Neuronal stem cell (in vitro differentiated cells): ENCODE data around the gene C2CD2L.
A peak's percentile ranks its signal among the peaks of the same experiment; 100 is the strongest.

ENCODE experiments used
- DNase-seq: peaks from one replicate; pipeline ENCODE4 v3.0.0-alpha.2; 2013; ENCODE audit warnings: low spot score
- H2AFZ ChIP-seq: one replicate; pipeline ENCODE4 v1.6.1; 2013; ENCODE audit warnings: mild to moderate bottlenecking, low read length, inconsistent platforms
- H2AK5ac ChIP-seq: 2 replicates; pipeline ENCODE4 v1.6.1; 2013; ENCODE audit warnings: low read depth, mild to moderate bottlenecking, inconsistent platforms, low read length, moderate library complexity, mixed read lengths
- H2BK120ac ChIP-seq: 2 replicates; pipeline ENCODE4 v1.6.1; 2013; ENCODE audit warnings: low read depth, mild to moderate bottlenecking, inconsistent platforms, low read length, moderate library complexity, mixed read lengths
- H2BK12ac ChIP-seq: one replicate; pipeline ENCODE4 v1.6.1; 2013; ENCODE audit warnings: low read length, inconsistent platforms
- H2BK15ac ChIP-seq: 2 replicates; pipeline ENCODE4 v1.6.1; 2013; ENCODE audit warnings: mild to moderate bottlenecking, low read length, inconsistent platforms, mixed read lengths
- H2BK5ac ChIP-seq: one replicate; pipeline ENCODE4 v1.6.1; 2013; ENCODE audit warnings: inconsistent platforms, mild to moderate bottlenecking, low read length, moderate library complexity
- H3K14ac ChIP-seq: one replicate; pipeline ENCODE4 v1.6.1; 2013; ENCODE audit warnings: low read length, inconsistent platforms
- H3K18ac ChIP-seq: 2 replicates; pipeline ENCODE4 v1.6.1; 2013; ENCODE audit warnings: low read length, inconsistent platforms
- H3K23ac ChIP-seq: 2 replicates; pipeline ENCODE4 v1.6.1; 2013; ENCODE audit warnings: low read depth, mild to moderate bottlenecking, mixed read lengths, low read length, inconsistent platforms; ENCODE audit not compliant: poor library complexity
- H3K27ac ChIP-seq: replicated peaks from 3 replicates; pipeline ENCODE4 v1.5.1; 2013; ENCODE audit warnings: low read length, inconsistent platforms
- H3K27me3 ChIP-seq, 3 experiments: 2 replicates each; pipeline ENCODE4 v1.6.1; 2013; ENCODE audit warnings: low read length in 3 of 3, mild to moderate bottlenecking in 2 of 3, inconsistent platforms in 1 of 3, low read depth in 1 of 3, mixed read lengths in 1 of 3, moderate library complexity in 1 of 3; ENCODE audit not compliant: control insufficient read depth in 3 of 3, insufficient read depth in 3 of 3
- H3K36me3 ChIP-seq, 2 donors: replicated peaks in 1 of 2; 2 replicates each; pipeline ENCODE4 v1.6.1; 2013; ENCODE audit warnings: low read length in 2 of 2; ENCODE audit not compliant: control insufficient read depth in 2 of 2, insufficient read depth in 2 of 2
- H3K4ac ChIP-seq: 2 replicates; pipeline ENCODE4 v1.6.1; 2013; ENCODE audit warnings: inconsistent platforms, mild to moderate bottlenecking, low read length, moderate library complexity
- H3K4me1 ChIP-seq, 2 donors: 1 replicate in 1 of 2; 2 replicates in 1 of 2; pipeline ENCODE4 v1.6.1; 2013; ENCODE audit warnings: low read length in 2 of 2, low read depth in 1 of 2; ENCODE audit not compliant: control insufficient read depth in 2 of 2, insufficient read depth in 1 of 2
- H3K4me2 ChIP-seq: one replicate; pipeline ENCODE4 v1.6.1; 2013; ENCODE audit warnings: mild to moderate bottlenecking, low read length, inconsistent platforms; ENCODE audit not compliant: insufficient read depth, poor library complexity, severe bottlenecking
- H3K4me3 ChIP-seq, 2 donors: 2 replicates each; pipeline ENCODE4 v1.5.1; 2013; ENCODE audit warnings: low read length in 2 of 2, mild to moderate bottlenecking in 2 of 2, inconsistent platforms in 1 of 2, moderate library complexity in 1 of 2
- H3K79me1 ChIP-seq: one replicate; pipeline ENCODE4 v1.6.1; 2013; ENCODE audit warnings: low read depth, mild to moderate bottlenecking, inconsistent platforms, low read length, moderate library complexity
- H3K9ac ChIP-seq: one replicate; pipeline ENCODE4 v1.6.1; 2013; ENCODE audit warnings: mild to moderate bottlenecking, low read depth, low read length, inconsistent platforms; ENCODE audit not compliant: poor library complexity
- H3K9me3 ChIP-seq, 2 donors: replicated peaks in 1 of 2; 2 replicates each; pipeline versions ENCODE3 to v1.6.1; 2013; ENCODE audit warnings: low read length in 2 of 2, mild to moderate bottlenecking in 2 of 2, inconsistent platforms in 1 of 2, low read depth in 1 of 2, mixed read lengths in 1 of 2, moderate library complexity in 1 of 2; ENCODE audit not compliant: control insufficient read depth in 2 of 2, insufficient read depth in 1 of 2
- H4K8ac ChIP-seq: one replicate; pipeline ENCODE4 v1.6.1; 2013; ENCODE audit warnings: low read depth, mild to moderate bottlenecking, inconsistent platforms, low read length, moderate library complexity
- H4K91ac ChIP-seq: one replicate; pipeline ENCODE4 v1.6.1; 2013; ENCODE audit warnings: low read length, low read depth, mild to moderate bottlenecking, inconsistent platforms; ENCODE audit not compliant: poor library complexity
- WGBS, 2 donors: extraction: QIAGEN DNeasy Blood & Tissue Kit; methylation state at CpG; one replicate each; pipeline ENCODE4 v1.1.7; 2013; ENCODE audit warnings: missing lambda C conversion rate in 2 of 2, mixed read lengths in 1 of 2; ENCODE audit not compliant: insufficient read length in 2 of 2, insufficient replicate concordance in 1 of 2; ENCODE audit errors: extremely low coverage in 2 of 2; 5-methylcytosine and 5-hydroxymethylcytosine counted together

The C2CD2L gene

DNA sequence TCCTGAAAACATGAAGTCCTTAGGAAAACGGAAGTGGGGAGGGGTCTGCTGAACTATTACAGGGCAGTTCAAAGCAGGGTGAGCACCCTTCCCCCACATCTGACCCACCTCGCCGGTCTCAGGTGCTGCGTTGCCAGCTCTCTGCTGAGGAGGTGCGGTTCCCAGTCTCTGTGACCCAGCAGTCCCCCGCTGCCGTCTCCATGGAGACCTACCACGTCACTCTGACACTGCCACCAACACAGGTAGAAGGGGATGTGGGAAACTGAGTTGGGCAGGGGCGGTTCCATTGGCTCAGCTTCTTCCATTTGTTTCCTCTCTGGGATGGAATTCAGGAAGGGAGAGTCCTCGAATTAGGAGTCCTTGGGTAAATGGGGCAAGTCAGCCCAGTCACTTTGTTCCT is 3.3 kb downstream of the C2CD2L start:
- Histone ChIP-seq H3K18ac (no peak overlapping the region), H3K9ac (no peak overlapping the region), H3K79me1 (no peaks in the 10 kb centered on the region), H2AFZ (no peak overlapping the region), H3K27me3 (peaks cover 0 to 5% (median 0%) of the 10 kb centered on the region in 3 experiments), H3K4ac (no peak overlapping the region), H4K91ac (no peak overlapping the region), H4K8ac (no peak overlapping the region), H3K4me1 (peaks cover 12 to 18% of the 10 kb centered on the region in 2 donors), H3K36me3 (peaks cover 6 to 37% of the 10 kb centered on the region in 2 donors), H3K14ac (no peak overlapping the region), H2BK120ac (no peak overlapping the region), H3K4me2 (no peak overlapping the region), H2BK5ac (no peak overlapping the region), H2AK5ac (no peak overlapping the region), H3K23ac (no peak overlapping the region), H3K9me3 (no peaks in the 10 kb centered on the region), H2BK15ac (no peak overlapping the region), H3K4me3 (no peak overlapping the region), H2BK12ac (no peak overlapping the region), H3K27ac (no peak overlapping the region)
- WGBS, 2 donors, result no CpG with 5 or more reads among the region's 10 CpGs
- DNase-seq, result no peak

- Histone ChIP-seq H3K9me3 (no peaks in the 10 kb centered on the region), H3K36me3 (peaks cover 6 to 37% of the 10 kb centered on the region in 2 donors), H3K79me1 (no peaks in the 10 kb centered on the region), H2AK5ac (no peak overlapping the region), H4K91ac (no peak overlapping the region), H3K27ac (no peak overlapping the region), H3K9ac (no peak overlapping the region), H3K4ac (no peak overlapping the region), H4K8ac (no peak overlapping the region), H3K27me3 (peaks cover 0 to 5% (median 0%) of the 10 kb centered on the region in 3 experiments), H2BK120ac (no peak overlapping the region), H3K4me3 (no peak overlapping the region), H2BK12ac (no peak overlapping the region), H3K14ac (no peak overlapping the region), H3K18ac (no peak overlapping the region), H3K4me1 (peaks cover 10 to 12% of the 10 kb centered on the region in 2 donors), H2AFZ (no peak overlapping the region), H3K4me2 (no peak overlapping the region), H2BK5ac (peak overlapping the region; percentile 31), H3K23ac (no peak overlapping the region), H2BK15ac (no peak overlapping the region)
- no CpG with 5 or more reads among the region's 11 CpGs for whole genome bisulfite sequencing, 2 donors
- no peak for DNase-seq
These were observed 4.3 kb downstream of the C2CD2L start for GRCh38 chr11:119111361-119111925.

GRCh38 chr11:119112314-119113020 is 5.3 kb downstream of the C2CD2L start:
- Histone ChIP-seq H2AK5ac (no peak overlapping the region), H3K9me3 (no peaks in the 10 kb centered on the region), H3K18ac (no peak overlapping the region), H3K27me3 (peaks cover 0 to 5% (median 0%) of the 10 kb centered on the region in 3 experiments), H2AFZ (no peak overlapping the region), H3K27ac (no peak overlapping the region), H4K91ac (no peak overlapping the region), H3K14ac (no peak overlapping the region), H3K9ac (no peak overlapping the region), H3K4me1 (peaks cover 6 to 8% of the 10 kb centered on the region in 2 donors), H3K4me2 (no peak overlapping the region), H2BK120ac (no peak overlapping the region), H3K4me3 (no peak overlapping the region), H2BK15ac (no peak overlapping the region), H2BK12ac (no peak overlapping the region), H4K8ac (no peak overlapping the region), H3K4ac (no peak overlapping the region), H3K36me3 (peaks cover 6 to 37% of the 10 kb centered on the region in 2 donors), H2BK5ac (no peak overlapping the region), H3K79me1 (no peaks in the 10 kb centered on the region), H3K23ac (peak overlapping the region; percentile 59)
- no CpG with 5 or more reads among the region's 12 CpGs for WGBS, 2 donors
- no peak for DNase-seq

DNA sequence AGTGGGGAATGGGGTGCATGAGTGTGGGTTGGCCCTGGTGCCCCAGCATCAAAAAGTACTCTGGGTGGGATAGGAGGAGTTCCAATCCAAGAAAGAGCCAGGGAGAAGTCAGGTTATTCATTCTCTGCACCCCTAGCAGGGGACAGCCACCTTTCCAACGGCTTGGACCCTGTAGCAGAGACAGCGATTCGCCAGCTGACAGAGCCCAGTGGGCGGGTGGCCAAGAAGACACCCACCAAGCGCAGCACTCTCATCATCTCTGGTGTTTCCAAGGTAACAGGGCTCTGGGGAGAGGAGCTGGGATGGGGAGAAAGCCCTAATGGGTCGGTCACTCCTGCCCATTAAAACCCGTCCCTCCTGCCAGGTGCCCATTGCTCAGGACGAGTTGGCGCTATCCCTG is 6.6 kb downstream of the C2CD2L start:
- H3K4me3 ChIP-seq, result no peak overlapping the region
- no peak overlapping the region for H3K9ac ChIP-seq
- no peak overlapping the region for H3K4me2 ChIP-seq
- no CpG with 5 or more reads among the region's 9 CpGs for WGBS, 2 donors
- H3K36me3 ChIP-seq, result peaks cover 6 to 37% of the 10 kb centered on the region in 2 donors
- no peaks in the 10 kb centered on the region for H3K4me1 ChIP-seq
- H3K27me3 ChIP-seq, result no peaks in the 10 kb centered on the region
- H2AK5ac ChIP-seq, result no peak overlapping the region
- no peak overlapping the region for H3K23ac ChIP-seq
- no peak overlapping the region for H3K18ac ChIP-seq
- no peak overlapping the region for H2BK5ac ChIP-seq
- no peak overlapping the region for H3K27ac ChIP-seq
- H3K4ac ChIP-seq, result no peak overlapping the region
- no peaks in the 10 kb centered on the region for H3K9me3 ChIP-seq
- no peak for DNase-seq
- H2BK15ac ChIP-seq, result no peak overlapping the region
- H4K91ac ChIP-seq, result no peak overlapping the region
- no peaks in the 10 kb centered on the region for H3K79me1 ChIP-seq
- no peak overlapping the region for H3K14ac ChIP-seq
- no peak overlapping the region for H2BK120ac ChIP-seq
- no peak overlapping the region for H4K8ac ChIP-seq
- H2BK12ac ChIP-seq, result no peak overlapping the region
- H2AFZ ChIP-seq, result no peak overlapping the region
